NCI-H146 treated with DMSO at 0.1 percent for 48 hours (cell line): ENCODE results near the gene PRKCD.

Experiments
- DNase-seq: peaks from one replicate; lab custom pipeline; 2025; ENCODE audit not compliant: unreplicated experiment; lab: John Stamatoyannopoulos, UW

Gene PRKCD

GRCh38 chr3:53188720-53189119 lies 27.7 kb downstream of the PRKCD start:
- DNase-seq, result no peak

- no peak for DNase-seq
These were observed 28.3 kb downstream of the PRKCD start for GRCh38 chr3:53189276-53189675.

- DNase-seq, result no peak
These were observed 29.6 kb downstream of the PRKCD start for GRCh38 chr3:53190659-53191058.

- DNase-seq, result no peak
These were observed 30.9 kb downstream of the PRKCD start for GRCh38 chr3:53191836-53192480.

GRCh38 chr3:53192608-53193007 lies 31.6 kb downstream of the PRKCD start:
- DNase-seq, result no peak

- DNase-seq, result no peak
These were observed 32.6 kb downstream of the PRKCD start for GRCh38 chr3:53193466-53194209.

GRCh38 chr3:53194210-53195065 lies 33.4 kb downstream of the PRKCD start:
- no peak for DNase-seq

GRCh38 chr3:53195066-53195450 lies 34.0 kb downstream of the PRKCD start:
- no peak for DNase-seq

- DNase-seq, result peak; percentile 24
These were observed 34.9 kb downstream of the PRKCD start for GRCh38 chr3:53195602-53196574.

- DNase-seq, result no peak
These were observed 35.8 kb downstream of the PRKCD start for GRCh38 chr3:53196575-53197407.

- no peak for DNase-seq
These were observed 37.4 kb downstream of the PRKCD start for GRCh38 chr3:53198256-53198977.

- no peak for DNase-seq
These were observed 38.0 kb downstream of the PRKCD start for GRCh38 chr3:53198996-53199395.

- no peak for DNase-seq
These were observed 38.8 kb downstream of the PRKCD start for GRCh38 chr3:53199834-53200233.

- no peak for DNase-seq
These were observed 39.8 kb downstream of the PRKCD start for GRCh38 chr3:53200501-53201498.

- DNase-seq, result peak; percentile 15
These were observed 41.5 kb downstream of the PRKCD start for GRCh38 chr3:53202331-53203015.

- DNase-seq, result no peak
These were observed 51.0 kb downstream of the PRKCD start for GRCh38 chr3:53211706-53212702.
